Stimulated activated CD4-positive, alpha-beta T cell treated with anti-CD3 and anti-CD28 coated beads, Interleukin-2, amount 100 ng/mL, for 48 hours (primary cell): Measurements from ENCODE around the gene RYR2.
A peak's percentile ranks its signal among the peaks of the same experiment; 100 is the strongest.

Experiments used
- DNase-seq, 2 donors: peaks; one replicate each; pipeline ENCODE4 v3.0.0-alpha.2; 2020

The RYR2 gene

DNA sequence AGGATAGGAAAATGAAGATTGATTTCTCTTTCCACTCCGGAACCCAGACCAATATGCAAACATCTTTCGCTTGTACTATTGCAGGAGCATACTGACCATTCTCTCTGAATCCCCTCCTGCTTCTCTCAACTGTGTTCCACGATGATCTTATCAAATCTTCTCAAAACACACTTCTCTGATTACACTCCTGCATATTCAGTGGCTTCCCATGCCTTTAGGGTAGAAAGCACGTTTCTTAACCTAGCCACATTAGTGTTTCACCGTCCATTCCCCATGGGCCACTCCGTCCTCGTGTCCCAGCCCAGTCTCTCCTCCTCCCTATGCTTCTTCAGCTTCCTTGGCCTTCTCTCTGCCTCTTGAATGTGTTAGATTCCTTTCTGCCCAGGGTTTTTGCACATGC, 650.3 kb downstream of the RYR2 start:
- no peak for DNase-seq

GRCh38 chr1:237695878-237696277, 653.9 kb downstream of the RYR2 start:
- no peak for DNase-seq

- DNase-seq = no peak
These were observed 658.2 kb downstream of the RYR2 start for GRCh38 chr1:237700181-237700580.

- no peak for DNase-seq
These were observed 659.5 kb downstream of the RYR2 start for GRCh38 chr1:237701534-237701933.

DNA sequence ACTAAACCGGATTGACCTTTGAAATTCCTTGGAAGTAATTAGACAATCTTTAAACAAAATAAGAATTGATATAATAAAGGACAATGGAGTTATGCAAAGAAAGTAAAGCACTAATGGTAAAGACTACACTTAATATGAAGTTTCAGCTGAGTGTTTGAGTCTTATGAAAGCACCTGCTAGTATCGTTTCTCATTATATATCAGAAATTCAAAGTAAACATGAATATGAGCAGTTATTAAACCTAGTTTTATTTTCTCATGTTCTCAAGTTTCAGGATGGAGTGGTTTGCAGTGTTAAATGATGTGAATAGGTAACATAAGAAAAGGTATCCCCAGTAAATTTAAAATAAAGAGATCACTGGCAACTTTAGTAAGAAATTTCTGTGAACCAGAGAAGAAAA, 660.2 kb downstream of the RYR2 start:
- no peak for DNase-seq

GRCh38 chr1:237705462-237705861, 663.5 kb downstream of the RYR2 start:
- DNase-seq = no peak

DNA sequence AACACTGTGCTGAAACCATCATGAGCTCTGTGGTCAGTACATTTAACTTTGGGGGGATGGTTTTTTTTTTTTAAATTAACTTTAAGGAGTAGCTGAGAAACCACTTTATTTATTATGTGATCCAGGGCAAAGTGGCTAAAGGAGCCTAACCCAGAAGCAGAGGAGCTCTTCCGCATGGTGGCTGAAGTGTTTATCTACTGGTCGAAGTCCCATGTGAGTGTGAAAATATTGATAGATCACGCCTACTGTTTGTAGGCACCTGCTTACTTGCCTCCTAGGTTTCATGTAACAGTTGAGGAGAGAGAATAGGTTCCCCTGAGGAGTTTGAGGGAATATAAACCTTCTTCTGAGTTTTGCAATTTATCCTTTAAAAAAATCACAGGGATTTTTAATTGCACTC, 667.4 kb downstream of the RYR2 start:
- DNase-seq = no peak

GRCh38 chr1:237711281-237711680, 669.3 kb downstream of the RYR2 start:
- DNase-seq = no peak

GRCh38 chr1:237712082-237712481, 670.1 kb downstream of the RYR2 start:
- no peak for DNase-seq

GRCh38 chr1:237712586-237713157, 670.7 kb downstream of the RYR2 start:
- DNase-seq = no peak

DNA sequence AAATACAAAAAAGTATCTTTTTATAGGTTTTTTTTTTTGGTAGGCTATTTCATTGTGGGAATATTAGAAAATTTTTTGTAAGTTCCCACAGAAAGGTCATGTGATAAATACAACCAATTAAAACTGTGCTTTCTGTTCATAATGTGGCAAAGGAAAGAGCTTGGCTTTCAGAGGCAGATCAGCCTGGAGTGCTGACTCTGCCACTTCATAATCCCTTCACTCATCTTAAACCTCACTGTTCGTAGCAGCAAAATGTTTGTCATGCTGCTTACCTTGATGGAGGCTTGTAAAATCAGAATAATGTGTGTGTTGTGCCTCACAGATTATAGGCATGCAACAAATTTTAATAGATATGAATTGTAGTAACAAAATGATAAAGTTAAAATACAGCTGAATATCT, 671.9 kb downstream of the RYR2 start:
- DNase-seq = no peak

- no peak for DNase-seq
These were observed 675.1 kb downstream of the RYR2 start for GRCh38 chr1:237717106-237717505.

DNA sequence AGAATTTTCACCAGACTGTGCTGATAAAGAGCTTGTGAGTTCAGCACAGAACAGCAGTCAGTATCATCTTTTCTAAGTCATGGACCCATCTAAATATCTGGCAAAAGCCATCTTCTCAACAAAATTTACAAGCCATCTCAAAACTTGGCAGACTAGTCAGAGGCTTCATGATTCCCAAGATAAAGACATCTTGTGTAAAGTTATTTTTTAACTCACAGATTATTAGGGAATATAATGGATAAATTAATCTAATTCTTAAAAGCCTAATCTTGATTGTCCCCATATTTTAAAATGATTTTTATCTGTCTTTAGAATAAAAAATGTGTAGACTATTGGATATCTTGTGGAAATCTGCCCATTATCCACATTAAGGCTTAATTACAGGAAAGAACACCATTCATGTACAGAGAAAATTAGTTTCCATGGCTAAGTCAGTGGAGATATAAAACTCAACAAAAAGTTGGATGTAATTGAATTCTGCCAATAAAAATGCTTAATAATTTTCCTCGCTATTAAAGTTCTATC, 688.9 kb downstream of the RYR2 start:
- DNase-seq = no peak

DNA sequence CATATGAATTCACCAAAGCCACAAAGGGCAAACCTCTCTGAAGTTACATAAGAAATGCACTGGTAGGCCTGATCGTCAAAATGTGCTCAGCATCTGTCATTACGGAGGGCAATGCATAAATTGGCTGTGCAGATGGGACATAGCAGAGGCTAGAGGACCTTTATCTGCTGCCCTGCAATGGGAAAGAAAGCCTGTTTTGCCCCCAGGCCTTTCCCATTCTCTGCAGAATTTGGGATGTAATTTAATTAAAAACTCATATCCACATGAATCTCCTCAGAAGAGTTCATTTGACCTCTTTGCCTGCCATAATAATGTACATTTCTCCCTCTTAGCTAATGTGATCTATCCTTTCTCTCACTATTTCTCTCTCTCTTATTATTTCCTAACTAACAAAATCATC, 690.7 kb downstream of the RYR2 start:
- no peak for DNase-seq

- DNase-seq = peak in 1 of 2 donors; percentile 2
These were observed 694.5 kb downstream of the RYR2 start for GRCh38 chr1:237736372-237737029.

DNA sequence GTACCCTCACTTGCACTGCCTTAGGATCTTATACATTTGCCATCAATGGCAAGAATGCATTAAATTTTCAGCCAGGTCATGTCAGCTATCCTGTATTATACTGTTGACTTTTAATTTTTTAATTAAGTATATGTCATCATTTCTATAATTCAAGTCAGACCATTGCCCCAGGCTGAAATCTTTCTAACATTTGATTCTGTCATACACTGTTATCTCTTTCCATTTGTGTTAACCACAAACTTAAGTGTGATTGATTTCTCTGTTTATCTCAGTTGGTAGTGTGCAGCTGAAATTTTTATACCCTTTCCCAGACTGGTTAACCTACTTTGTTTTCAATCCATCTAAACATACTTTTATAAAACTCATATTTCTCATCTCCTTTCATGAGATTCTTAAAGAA, 695.5 kb downstream of the RYR2 start:
- no peak for DNase-seq

DNA sequence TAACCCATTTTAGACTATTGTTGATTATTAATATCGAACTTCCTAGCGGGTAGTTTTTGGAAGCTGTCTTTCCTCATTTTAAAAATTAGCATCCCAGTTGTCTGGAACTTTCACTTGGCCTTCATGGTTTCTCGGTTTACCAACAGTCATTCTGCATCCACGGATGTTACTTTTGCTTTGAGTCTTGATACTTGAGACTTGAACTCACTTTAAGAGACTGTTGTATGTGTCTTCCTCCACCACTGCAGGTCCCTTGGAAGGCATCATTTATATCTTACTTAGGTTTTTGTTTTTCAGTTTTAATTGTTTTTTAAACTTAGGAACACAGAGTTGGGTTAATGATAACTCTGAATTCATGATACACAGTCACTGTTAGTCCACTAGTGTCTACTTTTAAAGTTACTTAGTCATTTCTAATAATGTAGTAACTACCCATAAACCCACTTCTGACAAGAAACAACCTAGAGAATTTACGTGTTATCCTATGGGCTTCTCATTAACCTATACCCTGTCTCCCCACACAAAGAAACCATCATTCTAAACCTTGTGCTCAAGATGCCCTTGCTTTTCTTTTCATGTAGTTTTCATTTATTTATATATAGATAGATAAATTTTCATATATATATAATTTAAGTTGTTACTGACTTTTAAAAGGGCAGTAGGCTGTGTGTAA, 696.1 kb downstream of the RYR2 start:
- no peak for DNase-seq

GRCh38 chr1:237740846-237741245, 698.9 kb downstream of the RYR2 start:
- DNase-seq = no peak

- no peak for DNase-seq
These were observed 703.6 kb downstream of the RYR2 start for GRCh38 chr1:237745545-237745944.

DNA sequence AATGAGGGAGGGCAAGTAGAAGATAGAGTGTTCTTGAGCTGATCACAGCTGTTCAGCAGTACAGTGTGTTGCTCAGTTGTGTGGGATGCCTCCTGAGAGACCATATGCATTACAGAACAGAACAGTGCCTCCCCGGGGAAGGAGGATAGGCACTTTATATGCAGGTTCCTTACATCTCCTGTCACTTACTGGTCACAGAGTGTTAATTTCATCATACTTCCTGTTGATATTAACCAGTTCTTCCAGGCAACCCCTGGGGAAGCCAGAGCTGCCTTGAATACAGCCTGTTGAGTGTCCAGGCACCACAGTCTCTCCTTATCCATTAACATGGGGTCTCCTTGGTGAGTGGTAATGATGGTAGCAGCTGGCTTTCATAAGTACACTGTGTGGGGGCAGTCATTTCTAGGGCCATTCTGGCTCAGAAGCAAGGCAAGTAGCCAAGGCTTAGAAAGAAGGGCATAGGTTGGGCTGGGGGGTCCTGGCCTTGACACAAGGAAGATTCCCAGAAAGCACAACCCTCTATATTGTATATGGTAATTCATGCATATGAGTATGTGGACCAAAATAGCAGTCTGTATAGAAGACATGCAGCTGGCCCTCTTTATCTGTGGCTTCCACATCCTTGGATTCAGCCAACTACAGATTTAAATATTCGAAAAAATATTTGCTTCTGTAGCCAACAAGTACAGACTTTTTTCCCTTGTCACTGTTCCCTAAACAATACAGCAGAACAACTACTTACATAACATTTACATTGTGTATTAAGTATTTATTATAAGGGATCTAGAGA, 706.4 kb downstream of the RYR2 start:
- DNase-seq = no peak

DNA sequence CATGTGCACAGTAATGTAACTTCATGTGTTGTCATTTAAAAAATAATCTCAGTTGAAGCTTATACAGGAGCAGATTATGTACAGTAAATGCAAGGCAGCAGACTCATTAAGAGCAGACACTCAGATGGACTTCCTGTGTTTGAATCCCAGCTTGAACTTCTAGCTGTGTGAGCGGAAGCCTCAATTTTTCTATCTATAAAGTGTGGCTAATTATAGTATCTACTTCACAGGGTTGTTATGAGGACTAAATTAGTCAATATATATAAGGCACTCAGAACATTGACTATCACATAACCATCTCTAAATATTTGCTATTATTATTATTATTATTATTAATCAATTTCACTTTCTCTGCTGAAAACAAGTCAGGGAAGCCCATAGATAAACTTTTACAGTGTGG, 707.1 kb downstream of the RYR2 start:
- no peak for DNase-seq

GRCh38 chr1:237751090-237751489, 709.1 kb downstream of the RYR2 start:
- DNase-seq = no peak

GRCh38 chr1:237754627-237755026, 712.6 kb downstream of the RYR2 start:
- no peak for DNase-seq
